ENCODE results near the gene RAE1.

The RAE1 gene, protein sequence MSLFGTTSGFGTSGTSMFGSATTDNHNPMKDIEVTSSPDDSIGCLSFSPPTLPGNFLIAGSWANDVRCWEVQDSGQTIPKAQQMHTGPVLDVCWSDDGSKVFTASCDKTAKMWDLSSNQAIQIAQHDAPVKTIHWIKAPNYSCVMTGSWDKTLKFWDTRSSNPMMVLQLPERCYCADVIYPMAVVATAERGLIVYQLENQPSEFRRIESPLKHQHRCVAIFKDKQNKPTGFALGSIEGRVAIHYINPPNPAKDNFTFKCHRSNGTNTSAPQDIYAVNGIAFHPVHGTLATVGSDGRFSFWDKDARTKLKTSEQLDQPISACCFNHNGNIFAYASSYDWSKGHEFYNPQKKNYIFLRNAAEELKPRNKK

DNA sequence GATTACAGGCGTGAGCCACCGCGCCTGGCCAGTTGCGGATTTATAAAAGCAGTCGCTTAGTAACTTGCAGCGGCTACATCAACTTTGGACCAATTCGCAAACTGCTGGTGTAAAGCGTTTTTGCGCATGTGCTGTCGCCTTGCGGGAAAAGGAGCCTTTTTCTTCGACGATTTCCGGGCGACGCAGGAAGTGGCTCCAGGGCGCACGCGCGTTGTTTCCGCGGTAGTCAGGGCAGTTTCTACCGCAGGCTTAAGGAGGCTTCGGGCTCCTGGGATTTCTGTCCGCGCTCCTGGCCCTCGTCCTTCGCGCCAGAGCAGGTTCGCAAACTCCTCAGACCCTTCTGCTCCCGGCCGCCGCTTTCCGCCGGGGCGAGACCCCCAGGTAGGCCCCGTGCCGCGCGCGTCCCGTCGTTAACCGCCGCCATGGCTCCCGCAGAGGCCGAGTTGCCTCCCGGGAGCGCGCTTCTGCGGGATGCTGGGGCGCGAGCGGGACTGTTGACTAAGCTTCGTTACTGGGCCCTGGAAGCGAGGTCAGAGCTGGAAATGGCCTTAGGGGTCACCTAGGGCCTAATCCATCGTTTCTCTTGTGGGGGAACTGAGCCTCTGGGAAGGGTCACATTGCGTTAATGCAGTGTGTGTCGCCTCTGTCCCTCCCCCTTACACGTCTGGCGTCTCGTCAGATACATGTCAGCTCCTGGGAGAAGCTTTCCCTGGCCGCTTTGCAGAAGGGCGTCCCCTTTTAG lies at the start of gene RAE1:
RAE1 (plus strand) TSS at position 214 of the 742 bp plus-strand sequence. CDS start 2,784 bp downstream, outside the sequence.
- DNase-seq = peak; percentile 87

- DNase-seq = no peak
Observed at GRCh38 chr20:57306747-57307146, 44.3 kb upstream of the RAE1 start.

- DNase-seq = no peak
Observed at GRCh38 chr20:57308451-57309271, 42.4 kb upstream of the RAE1 start.

GRCh38 chr20:57309544-57310115 lies 41.4 kb upstream of the RAE1 start:
- no peak for DNase-seq

DNA sequence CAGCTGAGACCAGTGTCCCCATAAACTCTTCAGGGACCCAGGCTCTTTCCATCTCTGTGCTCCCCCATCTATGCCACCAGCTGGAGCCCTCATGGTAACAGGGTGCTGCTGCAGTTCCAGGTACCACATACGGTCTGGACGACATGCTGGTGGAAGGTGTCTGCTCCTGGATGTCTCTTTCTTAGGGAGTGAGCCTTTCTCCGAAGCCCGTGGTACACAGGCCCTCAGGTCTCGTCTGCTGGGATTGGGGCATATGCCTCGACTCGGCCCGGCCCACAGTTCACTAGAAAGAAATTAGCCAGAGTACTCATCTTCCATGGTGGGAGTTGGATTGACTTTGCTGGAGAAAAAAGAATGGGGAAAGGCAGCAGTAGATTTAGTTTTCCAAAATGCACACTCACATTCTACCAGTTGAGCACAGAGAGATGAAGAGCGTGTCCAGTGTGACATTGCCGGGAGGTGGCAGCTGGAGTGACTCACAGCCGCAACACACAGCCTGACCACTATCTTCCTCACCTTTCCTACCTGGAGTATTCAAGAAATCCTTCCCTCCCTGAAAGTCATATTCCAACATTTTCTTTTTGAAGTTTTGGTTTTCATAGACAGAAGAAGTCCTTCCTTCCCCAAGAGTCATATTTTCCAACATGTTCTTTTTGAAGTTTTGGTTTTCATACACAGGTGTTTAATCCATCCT lies 40.1 kb upstream of the RAE1 start:
- no peak for DNase-seq

DNA sequence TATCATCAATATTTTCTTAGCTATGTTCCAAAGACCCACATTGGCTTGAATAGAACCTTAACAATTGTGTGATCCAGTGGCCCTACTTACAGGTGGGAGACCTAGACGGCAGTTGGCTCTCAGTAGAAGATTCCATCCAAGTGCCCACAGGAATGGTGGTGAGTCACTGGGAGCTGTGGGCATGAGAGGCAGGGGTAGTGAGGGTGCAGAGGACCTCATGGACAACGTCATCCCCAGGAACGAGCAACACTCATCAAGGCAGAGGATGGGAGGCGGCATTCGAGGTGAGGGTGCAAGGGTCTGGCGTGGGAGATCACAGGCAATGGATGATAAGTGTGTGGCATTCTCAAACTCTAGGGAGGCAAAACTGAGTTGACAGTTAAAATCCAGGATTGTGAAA lies 38.9 kb upstream of the RAE1 start:
- no peak for DNase-seq

- DNase-seq = no peak
Observed at GRCh38 chr20:57313230-57313629, 37.8 kb upstream of the RAE1 start.

- DNase-seq = no peak
Observed at GRCh38 chr20:57313951-57314350, 37.1 kb upstream of the RAE1 start.

DNA sequence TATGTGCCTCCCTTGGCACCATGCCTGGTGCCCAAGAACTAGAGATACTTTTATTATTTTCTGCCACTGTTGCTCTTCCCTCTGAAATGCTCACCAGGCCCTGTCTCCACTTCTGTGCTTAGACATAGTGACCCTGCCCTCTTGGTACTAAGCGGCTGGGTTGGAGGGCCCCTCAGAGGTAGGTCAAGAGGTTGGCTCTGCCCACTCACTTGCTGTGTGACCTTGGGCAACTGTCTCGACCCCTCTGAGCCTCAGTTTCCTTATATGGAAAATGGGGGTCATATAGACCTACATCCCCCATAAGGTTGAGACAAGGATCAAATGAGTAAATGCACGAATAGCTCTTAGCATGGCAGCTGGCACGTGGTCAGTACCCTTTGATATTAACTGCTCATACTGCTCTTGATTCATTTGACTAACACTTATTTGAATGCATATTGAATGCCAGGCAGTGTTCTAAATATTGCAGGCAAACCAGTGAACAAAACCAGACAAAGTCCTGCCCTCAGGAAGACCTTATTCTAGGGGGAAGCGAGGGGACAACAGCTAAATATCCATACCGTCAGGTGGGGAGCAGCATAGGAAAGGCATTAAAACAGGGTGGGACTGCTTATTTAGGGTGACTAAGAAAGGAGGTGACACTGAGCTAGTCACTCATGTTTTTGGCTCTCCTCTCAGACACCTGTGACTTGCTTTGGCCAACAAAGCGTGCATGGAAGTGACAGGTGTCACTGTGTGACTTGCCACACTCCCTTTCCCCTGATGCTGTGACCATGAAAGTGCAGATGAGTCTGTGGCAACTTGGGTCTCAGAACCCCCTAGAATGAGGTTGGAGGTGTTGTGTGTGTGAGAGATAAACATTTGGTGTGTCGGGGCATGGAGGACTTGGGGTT lies 35.7 kb upstream of the RAE1 start:
- no peak for DNase-seq

GRCh38 chr20:57315976-57316480 lies 35.0 kb upstream of the RAE1 start:
- no peak for DNase-seq

DNA sequence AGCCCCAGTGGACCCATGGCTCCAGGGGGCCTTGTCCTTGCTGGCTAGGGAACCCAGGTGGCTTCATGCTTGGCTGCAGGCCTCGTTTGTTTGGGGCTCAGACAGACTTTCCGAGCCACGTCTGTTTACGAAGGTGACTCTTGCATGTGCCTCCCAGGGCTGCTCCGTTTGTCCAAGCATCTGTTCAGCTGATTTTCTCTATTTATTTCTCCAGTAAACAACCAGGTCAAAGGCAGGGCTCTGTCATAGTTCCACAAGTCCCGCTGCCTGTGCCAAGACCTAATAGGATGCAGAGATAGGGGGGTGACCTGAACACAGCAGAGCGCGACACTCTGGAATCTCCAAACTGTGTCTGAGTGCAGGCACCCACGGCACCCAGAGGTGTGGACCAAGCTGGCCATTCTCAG lies 34.3 kb upstream of the RAE1 start:
- no peak for DNase-seq

- no peak for DNase-seq
Observed at GRCh38 chr20:57317316-57317788, 33.7 kb upstream of the RAE1 start.

- DNase-seq = no peak
Observed at GRCh38 chr20:57317789-57318371, 33.2 kb upstream of the RAE1 start.

GRCh38 chr20:57319584-57319983 lies 31.5 kb upstream of the RAE1 start:
- no peak for DNase-seq

DNA sequence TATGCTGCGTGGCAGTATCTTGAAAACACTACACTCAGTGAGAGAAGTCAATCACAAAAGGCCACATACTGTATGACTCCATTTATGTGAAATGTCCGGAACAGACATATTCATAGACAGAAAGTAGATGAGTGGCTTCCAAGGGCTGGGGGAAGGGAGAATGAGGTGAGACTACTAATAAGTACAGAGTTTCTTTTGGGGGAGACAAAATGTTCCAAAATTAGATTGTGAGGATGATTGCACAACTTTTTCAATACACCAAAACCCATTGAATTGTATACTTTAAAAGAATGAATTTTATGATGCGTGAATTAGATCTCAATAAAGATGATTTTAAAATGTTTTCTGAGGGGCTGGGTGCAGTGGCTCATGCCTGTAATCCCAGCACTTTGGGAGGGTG lies 30.7 kb upstream of the RAE1 start:
- DNase-seq = no peak

DNA sequence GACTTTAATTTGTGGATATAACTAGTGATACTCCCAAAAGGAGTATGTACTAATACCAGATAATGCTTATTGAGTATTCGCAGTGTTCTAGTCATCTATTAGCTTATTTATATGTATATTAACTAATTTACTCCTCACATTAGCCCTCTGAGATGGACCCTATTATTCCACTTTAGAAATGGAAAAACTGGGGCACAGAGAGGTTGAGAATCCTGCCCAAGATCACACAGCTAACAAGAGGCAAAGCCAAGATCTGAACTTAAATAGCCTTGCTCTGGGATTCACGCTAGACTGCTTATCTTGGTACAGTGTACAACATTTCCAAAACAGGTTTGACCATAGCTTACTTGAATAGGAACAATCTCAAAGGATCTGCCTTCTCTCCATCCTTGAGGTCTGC lies 29.9 kb upstream of the RAE1 start:
- no peak for DNase-seq

- no peak for DNase-seq
Observed at GRCh38 chr20:57322476-57322875, 28.6 kb upstream of the RAE1 start.

DNA sequence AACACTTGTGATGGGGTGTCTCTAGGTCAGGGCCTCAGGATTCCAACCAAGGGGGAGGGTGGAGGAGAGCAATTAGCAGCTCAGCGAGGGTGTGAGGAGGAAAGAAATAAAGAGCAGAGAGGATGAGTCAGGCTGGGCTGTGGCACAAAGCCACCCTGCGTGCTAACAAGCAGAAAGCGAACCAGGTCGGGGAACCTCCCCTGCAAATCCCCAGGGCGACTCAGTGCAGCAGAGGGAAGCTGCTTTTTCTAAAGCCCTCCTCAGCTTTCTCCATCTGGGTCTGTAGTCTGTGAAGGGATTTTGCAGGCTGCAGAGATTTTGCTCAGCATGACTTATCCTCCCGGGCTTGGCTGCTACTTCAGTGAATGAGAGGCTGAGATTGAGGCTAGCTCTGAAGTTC lies 28.0 kb upstream of the RAE1 start:
- DNase-seq = no peak

DNA sequence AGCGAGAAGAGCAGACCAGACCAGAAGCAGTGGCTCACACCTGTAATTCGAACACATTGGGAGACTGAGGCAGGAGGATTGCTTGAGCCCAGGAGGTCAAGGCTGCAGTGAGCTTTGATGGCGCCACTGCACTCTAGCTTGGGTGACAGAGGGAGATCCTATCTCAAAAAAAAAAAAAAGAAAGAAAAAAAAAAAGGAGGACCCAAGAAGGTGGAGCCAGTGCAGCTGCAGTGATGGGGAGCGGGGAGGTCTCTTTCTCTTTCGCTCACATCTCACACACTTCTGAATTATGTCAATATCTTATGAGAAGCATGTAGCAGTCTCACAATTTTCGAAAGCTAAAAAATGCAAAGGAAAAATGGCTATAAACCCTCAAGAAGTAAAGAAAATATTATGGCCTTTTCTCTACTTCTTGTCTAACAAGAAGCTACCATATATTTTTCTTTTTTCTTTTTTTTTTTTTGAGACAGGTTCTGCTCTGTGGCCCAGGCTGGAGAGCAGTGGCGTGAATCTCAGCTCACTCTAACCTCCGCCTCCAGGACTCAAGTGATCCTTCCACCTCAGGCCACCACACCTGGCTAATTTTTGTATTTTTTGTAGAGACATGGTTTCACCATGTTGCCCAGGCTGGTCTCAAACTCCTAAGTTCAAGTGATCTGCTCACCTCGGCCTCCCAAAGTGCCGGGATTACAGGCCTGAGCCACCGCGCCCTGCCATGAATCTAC lies 25.3 kb upstream of the RAE1 start:
- no peak for DNase-seq

Measured in NCI-H510A treated with DMSO at 0.1 percent for 48 hours (cell line).